Measurements from ENCODE around the gene GREB1.

Gene GREB1

GRCh38 chr2:11509657-11510360, 24.0 kb upstream of the GREB1 start:
- no peak for DNase-seq

GRCh38 chr2:11512431-11512830, 21.4 kb upstream of the GREB1 start:
- no peak for DNase-seq

GRCh38 chr2:11513319-11513718, 20.5 kb upstream of the GREB1 start:
- no peak for DNase-seq

- DNase-seq, result no peak
These were observed 19.6 kb upstream of the GREB1 start for GRCh38 chr2:11514081-11514730.

- DNase-seq, result no peak
These were observed 18.9 kb upstream of the GREB1 start for GRCh38 chr2:11514904-11515303.

GRCh38 chr2:11515490-11515981, 18.3 kb upstream of the GREB1 start:
- no peak for DNase-seq

- no peak for DNase-seq
These were observed 16.7 kb upstream of the GREB1 start for GRCh38 chr2:11516984-11517648.

- no peak for DNase-seq
These were observed 15.9 kb upstream of the GREB1 start for GRCh38 chr2:11517906-11518305.

GRCh38 chr2:11520092-11520693, 13.7 kb upstream of the GREB1 start:
- no peak for DNase-seq

GRCh38 chr2:11521775-11522174, 12.1 kb upstream of the GREB1 start:
- DNase-seq, result no peak

- no peak for DNase-seq
These were observed 9.4 kb upstream of the GREB1 start for GRCh38 chr2:11524470-11524869.

GRCh38 chr2:11525762-11526161, 8.1 kb upstream of the GREB1 start:
- no peak for DNase-seq

GRCh38 chr2:11527001-11527400, 6.8 kb upstream of the GREB1 start:
- DNase-seq, result no peak

- DNase-seq, result no peak
These were observed 5.6 kb upstream of the GREB1 start for GRCh38 chr2:11528228-11528627.

- no peak for DNase-seq
These were observed 2.9 kb upstream of the GREB1 start for GRCh38 chr2:11530864-11531465.

- DNase-seq, result no peak
These were observed 1.3 kb upstream of the GREB1 start for GRCh38 chr2:11532416-11533055.

GRCh38 chr2:11534071-11534745, 363 bp downstream of the GREB1 start:
- no peak for DNase-seq

- no peak for DNase-seq
These were observed 1.1 kb downstream of the GREB1 start for GRCh38 chr2:11534746-11535484.

GRCh38 chr2:11535899-11536344, 2.1 kb downstream of the GREB1 start:
- no peak for DNase-seq

GRCh38 chr2:11537951-11538350, 4.1 kb downstream of the GREB1 start:
- no peak for DNase-seq

Measured in NCI-H2029 treated with DMSO at 0.1 percent for 48 hours (cell line).